ENCODE data around the gene ZCCHC24. TPM values are rescaled to one million over a fixed set of nuclear protein-coding genes. Genes with fewer than 3 reads are reported as not detected.

The ZCCHC24 gene
- total RNA-seq, 2 experiments from 2014 or later: 0.52 to 0.73 TPM

DNA sequence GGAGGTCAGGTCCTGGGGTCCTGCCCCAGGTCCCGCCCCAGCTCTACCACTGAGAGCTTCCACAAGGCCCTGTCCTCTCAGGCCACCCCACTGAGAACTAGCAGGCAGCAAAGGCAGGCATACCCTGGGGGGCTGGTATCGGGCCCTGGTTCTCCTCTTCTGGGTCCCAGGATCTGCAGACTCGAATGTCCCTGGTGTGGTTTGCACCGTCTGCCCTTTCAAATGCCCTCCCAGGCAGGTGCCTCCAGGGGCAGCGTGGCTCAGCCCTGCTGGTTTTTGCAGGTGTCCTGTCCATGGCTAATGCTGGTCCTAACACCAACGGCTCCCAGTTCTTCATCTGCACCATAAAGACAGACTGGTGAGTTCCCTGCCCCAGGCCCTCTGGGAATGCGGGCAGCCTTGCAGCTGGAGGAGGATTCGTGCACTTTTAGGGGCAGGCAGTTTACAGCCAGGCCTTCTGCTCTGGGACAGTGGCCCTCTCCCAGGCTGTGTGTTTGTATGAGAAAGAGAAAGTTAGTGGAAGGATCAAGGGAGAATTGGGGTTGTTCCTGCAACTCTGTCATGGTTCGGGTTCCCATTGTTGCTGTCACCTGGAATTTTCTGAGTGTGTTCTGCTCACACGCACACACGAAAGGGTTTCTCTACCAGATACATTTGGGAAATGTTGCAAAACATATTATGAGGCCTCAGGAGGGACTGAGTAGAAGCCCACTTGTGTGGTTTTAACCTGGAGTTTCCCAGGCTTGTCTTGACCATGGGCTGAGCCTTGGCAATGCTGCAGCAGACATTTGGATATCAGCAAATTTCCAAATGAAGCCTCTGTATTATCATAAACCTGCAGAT, 93.2 kb downstream of the ZCCHC24 start:
- POLR2A ChIA-PET: no interaction called here

GRCh38 chr10:79351332-79351731, 94.1 kb downstream of the ZCCHC24 start:
- Mint-ChIP-seq H3K27me3 (no peaks in the 10 kb centered on the region), H3K9me3 (no peaks in the 10 kb centered on the region), H3K4me3 (no peak overlapping the region), H3K27ac (no peak overlapping the region), H3K36me3 (ENCODE audit: low read depth) (peaks cover 69% of the 10 kb centered on the region), H3K4me1 (peaks cover 42% of the 10 kb centered on the region)
- ChIA-PET POLR2A (no interaction called here), CTCF (interaction anchor here (1.5 kb wide), 1 partner anchor 36 kb away, joined by 4 read pairs; no protein-coding TSS in a partner anchor)
- no peak for DNase-seq

More for the DNA sequence above, 93.2 kb downstream of the ZCCHC24 start:
- H3K4me1 Mint-ChIP-seq: peaks cover 42% of the 10 kb centered on the region
- H3K36me3 Mint-ChIP-seq (ENCODE audit: low read depth): peaks cover 74% of the 10 kb centered on the region
- no peak overlapping the region for H3K4me3 Mint-ChIP-seq
- no peak overlapping the region for H3K27ac Mint-ChIP-seq
- CTCF ChIA-PET: no interaction called here
- DNase-seq: no peak
- no peaks in the 10 kb centered on the region for H3K9me3 Mint-ChIP-seq
- no peaks in the 10 kb centered on the region for H3K27me3 Mint-ChIP-seq

DNA sequence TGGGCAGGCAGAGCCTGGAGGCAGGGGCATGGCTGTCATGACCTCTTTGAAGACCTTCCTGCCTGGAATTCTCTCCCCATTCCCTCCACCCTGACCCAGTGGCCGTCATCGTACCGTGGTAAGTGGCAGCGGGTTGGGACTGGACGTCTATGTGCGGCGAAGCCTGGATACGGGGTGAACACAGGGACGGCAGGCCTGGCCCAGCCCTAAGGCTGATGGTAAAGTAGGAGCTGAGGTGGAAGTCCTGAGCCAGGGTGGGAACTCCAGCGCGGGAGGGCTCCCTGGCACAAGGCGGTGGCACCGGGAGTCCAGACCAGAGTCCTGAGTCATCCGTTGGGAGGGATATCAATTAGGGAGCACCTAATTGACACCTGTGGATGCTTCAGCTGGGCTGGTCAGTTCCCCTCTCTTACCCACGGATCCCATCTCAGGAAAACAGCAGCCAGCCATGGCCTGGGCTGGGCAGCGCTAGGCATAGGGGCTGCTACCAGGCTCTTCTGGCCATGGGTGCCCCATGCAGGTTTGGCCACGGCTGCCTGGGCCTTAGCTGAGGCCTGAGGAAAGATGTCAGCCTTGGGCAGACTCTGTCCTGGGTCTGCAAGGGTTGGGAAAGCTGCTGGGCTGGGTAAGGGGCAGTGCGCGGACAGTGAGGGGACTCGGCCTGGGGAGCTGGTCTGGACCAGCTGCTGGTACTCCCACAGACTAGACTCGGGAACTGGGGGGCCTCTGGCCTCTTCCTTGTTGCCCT, 94.8 kb downstream of the ZCCHC24 start:
- POLR2A ChIA-PET: no interaction called here
- H3K4me1 Mint-ChIP-seq: peaks cover 40% of the 10 kb centered on the region
- H3K27ac Mint-ChIP-seq: no peak overlapping the region
- no peak for DNase-seq
- peaks cover 62% of the 10 kb centered on the region for H3K36me3 Mint-ChIP-seq (ENCODE audit: low read depth)
- no peak overlapping the region for H3K4me3 Mint-ChIP-seq
- H3K9me3 Mint-ChIP-seq: no peaks in the 10 kb centered on the region
- H3K27me3 Mint-ChIP-seq: no peaks in the 10 kb centered on the region
- CTCF ChIA-PET: interaction anchor here (1.3 to 1.5 kb wide), 2 partner anchors 37 to 45 kb away, joined by 3 to 4 read pairs; no protein-coding TSS in a partner anchor

GRCh38 chr10:79349766-79350406, 95.5 kb downstream of the ZCCHC24 start:
- H3K36me3 Mint-ChIP-seq (ENCODE audit: low read depth): peaks cover 55% of the 10 kb centered on the region
- ChIA-PET POLR2A (interaction anchor here (0.8 kb wide), 1 partner anchor 27 kb away, joined by 3 read pairs; no protein-coding TSS in a partner anchor), CTCF (interaction anchor here (1.3 to 8.0 kb wide), 3 partner anchors 17 to 45 kb away, joined by 3 to 147 read pairs (median 4); no protein-coding TSS in a partner anchor)
- peaks cover 43% of the 10 kb centered on the region for H3K4me1 Mint-ChIP-seq
- no peaks in the 10 kb centered on the region for H3K9me3 Mint-ChIP-seq
- peak overlapping the region; percentile 72 for H3K27ac Mint-ChIP-seq
- H3K27me3 Mint-ChIP-seq: no peaks in the 10 kb centered on the region
- H3K4me3 Mint-ChIP-seq: peak overlapping the region; percentile 84
- no peak for DNase-seq

DNA sequence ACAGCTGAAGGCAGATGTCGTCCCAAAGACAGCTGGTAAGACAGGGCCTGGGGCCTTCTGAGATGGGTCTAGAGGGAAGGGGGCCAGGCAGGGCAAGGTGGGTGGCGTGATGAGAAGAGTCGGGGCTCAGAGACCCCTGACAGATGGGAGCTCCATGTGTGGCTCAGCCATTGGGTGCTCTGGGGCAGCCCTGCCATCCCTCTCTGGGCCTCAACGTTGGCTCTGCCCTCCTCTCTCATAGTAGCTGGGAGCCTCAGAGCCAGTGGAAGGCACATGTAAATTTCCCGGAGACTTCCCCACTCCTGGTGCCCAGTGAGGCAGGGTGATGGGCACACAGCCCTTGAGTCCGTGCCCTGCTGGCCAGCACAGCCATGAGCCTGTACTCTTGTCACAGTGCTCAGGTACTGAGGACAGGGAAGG, 96.3 kb downstream of the ZCCHC24 start:
- H3K4me1 Mint-ChIP-seq: peaks cover 44% of the 10 kb centered on the region
- H3K36me3 Mint-ChIP-seq (ENCODE audit: low read depth): peaks cover 47% of the 10 kb centered on the region
- DNase-seq: no peak

DNA sequence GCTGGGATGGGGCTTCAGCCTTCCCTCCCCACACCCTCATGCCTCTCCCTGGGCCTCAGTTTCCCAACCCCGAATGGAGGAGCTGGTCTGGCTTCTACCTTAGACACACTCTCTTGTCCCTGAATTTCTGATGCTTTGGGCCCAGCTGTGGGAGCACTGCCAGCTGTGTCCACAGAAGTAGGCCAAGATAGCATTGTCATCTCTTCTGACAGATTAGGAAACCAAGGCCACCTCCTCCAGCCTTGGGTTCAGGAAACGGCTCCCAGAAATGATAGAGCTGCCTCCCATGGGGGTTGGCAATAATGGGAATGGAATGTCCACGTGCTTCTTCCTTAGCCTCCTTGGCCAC, 96.8 kb downstream of the ZCCHC24 start:
- no peaks in the 10 kb centered on the region for H3K27me3 Mint-ChIP-seq
- H3K9me3 Mint-ChIP-seq: no peaks in the 10 kb centered on the region
- ChIA-PET CTCF (interaction anchor here (0.9 to 8.0 kb wide), 6 partner anchors 16 to 107 kb away, joined by 3 to 147 read pairs (median 4); no protein-coding TSS in a partner anchor), POLR2A (interaction anchor here (0.9 kb wide), 1 partner anchor 17 kb away, joined by 3 read pairs; no protein-coding TSS in a partner anchor)
- peaks cover 44% of the 10 kb centered on the region for H3K4me1 Mint-ChIP-seq
- H3K36me3 Mint-ChIP-seq (ENCODE audit: low read depth): peaks cover 42% of the 10 kb centered on the region
- peak overlapping the region; percentile 84 for H3K4me3 Mint-ChIP-seq
- DNase-seq: peak; percentile 5
- peak overlapping the region; percentile 93 for H3K27ac Mint-ChIP-seq

More for the DNA sequence above, 96.3 kb downstream of the ZCCHC24 start:
- ChIA-PET POLR2A (interaction anchor here (0.8 to 0.9 kb wide), 2 partner anchors 17 to 26 kb away, joined by 3 read pairs; no protein-coding TSS in a partner anchor), CTCF (interaction anchor here (1.4 to 8.0 kb wide), 3 partner anchors 16 to 27 kb away, joined by 4 to 147 read pairs (median 9); no protein-coding TSS in a partner anchor)
- Mint-ChIP-seq H3K9me3 (no peaks in the 10 kb centered on the region), H3K27me3 (no peaks in the 10 kb centered on the region), H3K27ac (peak overlapping the region; percentile 93), H3K4me3 (peak overlapping the region; percentile 84)

GRCh38 chr10:79347894-79348639, 97.4 kb downstream of the ZCCHC24 start:
- peak overlapping the region; percentile 93 for H3K27ac Mint-ChIP-seq
- peaks cover 44% of the 10 kb centered on the region for H3K4me1 Mint-ChIP-seq
- peak; percentile 79 for DNase-seq
- H3K27me3 Mint-ChIP-seq: no peaks in the 10 kb centered on the region
- ChIA-PET POLR2A (interaction anchor here (0.6 kb wide), 1 partner anchor 25 kb away, joined by 3 read pairs; no protein-coding TSS in a partner anchor), CTCF (interaction anchor here (0.7 to 8.0 kb wide), 10 partner anchors 10 to 119 kb away, joined by 3 to 147 read pairs (median 3); no protein-coding TSS in a partner anchor)
- no peaks in the 10 kb centered on the region for H3K9me3 Mint-ChIP-seq
- peak overlapping the region; percentile 84 for H3K4me3 Mint-ChIP-seq
- peaks cover 37% of the 10 kb centered on the region for H3K36me3 Mint-ChIP-seq (ENCODE audit: low read depth)

DNA sequence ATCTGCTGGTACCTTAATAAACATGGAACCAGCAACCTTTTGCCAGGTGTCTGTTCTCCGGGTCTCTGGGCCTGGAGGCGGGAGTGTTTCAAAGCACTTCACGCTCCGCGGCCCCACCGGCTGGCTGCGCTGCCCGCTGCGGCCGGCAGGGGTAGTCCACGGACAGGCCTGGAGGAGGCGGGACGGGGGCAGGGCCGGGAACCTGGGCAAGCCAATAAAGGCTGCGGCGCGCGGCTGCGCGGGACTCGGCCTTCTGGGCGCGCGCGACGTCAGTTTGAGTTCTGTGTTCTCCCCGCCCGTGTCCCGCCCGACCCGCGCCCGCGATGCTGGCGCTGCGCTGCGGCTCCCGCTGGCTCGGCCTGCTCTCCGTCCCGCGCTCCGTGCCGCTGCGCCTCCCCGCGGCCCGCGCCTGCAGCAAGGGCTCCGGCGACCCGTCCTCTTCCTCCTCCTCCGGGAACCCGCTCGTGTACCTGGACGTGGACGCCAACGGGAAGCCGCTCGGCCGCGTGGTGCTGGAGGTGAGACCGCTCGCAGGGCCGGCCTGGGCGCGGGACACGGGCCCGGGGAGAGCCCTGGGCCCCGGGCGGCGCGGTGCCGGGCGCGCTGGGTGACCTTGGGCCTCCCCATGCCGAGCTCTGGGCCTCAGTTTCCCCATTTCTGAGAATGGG, 98.1 kb downstream of the ZCCHC24 start, which contains the start of gene PPIF:
TSS of gene PPIF (plus strand) at position 244 of the 668 bp plus-strand sequence. CDS start at position 324, 80 bp downstream.
- peak within 1 kb of the TSS; percentile 84 for H3K4me3 Mint-ChIP-seq
- POLR2A ChIA-PET: no interaction called here
- CTCF ChIA-PET: interaction anchor here (0.7 to 8.0 kb wide), 13 partner anchors 11 to 118 kb away, joined by 3 to 147 read pairs (median 3); no protein-coding TSS in a partner anchor
- peaks cover 32% of the 10 kb centered on the region for H3K36me3 Mint-ChIP-seq (ENCODE audit: low read depth)
- H3K4me1 Mint-ChIP-seq: peaks cover 44% of the 10 kb centered on the region
- H3K27me3 Mint-ChIP-seq: no peaks in the 10 kb centered on the region
- DNase-seq: peak; percentile 93
- H3K27ac Mint-ChIP-seq: peak within 1 kb of the TSS; percentile 93
- no peaks in the 10 kb centered on the region for H3K9me3 Mint-ChIP-seq

DNA sequence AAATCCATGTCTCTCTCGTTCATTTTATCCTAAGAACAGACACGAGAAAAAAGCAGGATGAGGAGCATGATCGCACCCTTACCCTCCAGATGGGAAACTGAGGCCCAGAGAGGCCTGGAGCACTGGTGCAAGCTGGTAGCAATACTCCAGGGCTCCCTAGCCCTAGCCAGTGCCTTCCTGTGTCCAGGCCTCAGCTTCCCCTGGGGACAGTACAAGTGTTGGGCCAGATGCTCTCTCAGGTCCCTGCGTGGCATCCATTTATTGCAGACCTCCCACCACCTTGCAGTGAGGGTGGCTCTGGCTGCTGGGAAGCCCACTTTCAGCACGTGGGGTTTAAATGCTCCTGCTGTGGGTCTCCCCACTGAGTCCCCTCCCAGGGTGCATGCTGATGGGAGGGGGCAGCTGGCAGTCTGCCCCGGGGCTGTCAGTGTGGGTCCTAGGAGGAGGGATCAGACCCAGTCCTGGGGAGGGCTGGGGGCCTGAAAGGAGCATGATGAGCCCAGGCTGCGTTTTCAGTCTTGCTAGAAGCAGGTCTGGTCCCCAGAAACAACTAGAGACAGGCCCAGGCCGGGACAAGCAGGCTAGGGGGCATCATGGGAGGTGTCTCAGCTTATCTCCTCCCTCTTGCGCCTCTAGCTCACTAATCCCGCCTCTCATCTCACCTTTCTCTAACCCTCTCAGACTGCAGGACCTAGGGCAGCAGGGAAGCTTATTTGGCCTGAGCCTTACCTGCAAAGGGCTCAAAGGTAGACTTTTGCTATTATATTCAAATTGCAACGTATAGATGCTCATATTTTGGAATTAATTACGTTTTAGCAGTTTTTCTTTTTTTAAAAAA, 98.8 kb downstream of the ZCCHC24 start:
- Mint-ChIP-seq H3K9me3 (no peaks in the 10 kb centered on the region), H3K36me3 (ENCODE audit: low read depth) (peaks cover 26% of the 10 kb centered on the region), H3K27me3 (no peaks in the 10 kb centered on the region), H3K4me3 (peak overlapping the region; percentile 84), H3K4me1 (peaks cover 43% of the 10 kb centered on the region), H3K27ac (peak overlapping the region; percentile 93)
- CTCF ChIA-PET: interaction anchor here (0.7 to 8.0 kb wide), 10 partner anchors 11 to 66 kb away, joined by 3 to 147 read pairs (median 4); no protein-coding TSS in a partner anchor
- POLR2A ChIA-PET: no interaction called here
- no peak for DNase-seq

GRCh38 chr10:79346012-79346340, 99.4 kb downstream of the ZCCHC24 start:
- ChIA-PET POLR2A (no interaction called here), CTCF (interaction anchor here (1.3 to 8.0 kb wide), 7 partner anchors 13 to 65 kb away, joined by 3 to 147 read pairs (median 5); no protein-coding TSS in a partner anchor)
- no peaks in the 10 kb centered on the region for H3K27me3 Mint-ChIP-seq
- H3K4me3 Mint-ChIP-seq: no peak overlapping the region
- H3K27ac Mint-ChIP-seq: no peak overlapping the region
- peaks cover 43% of the 10 kb centered on the region for H3K4me1 Mint-ChIP-seq
- peaks cover 21% of the 10 kb centered on the region for H3K36me3 Mint-ChIP-seq (ENCODE audit: low read depth)
- no peak for DNase-seq
- no peaks in the 10 kb centered on the region for H3K9me3 Mint-ChIP-seq

Data from activated CD4-positive, alpha-beta T cell treated with anti-CD3 and anti-CD28 coated beads, Interleukin-2, amount 10 ng/mL, durations not matched to agents 7 days and 5 days (primary cell).